ACHN (cell line): Measurements from ENCODE around the gene TUT4.

Experiments
- DNase-seq: peaks from one replicate; pipeline ENCODE4 v3.0.0-alpha.2; 2015
- in situ Hi-C: cut with HindIII; loops from 2 replicates; pipeline ENCODE4 v1.10.0; 2017; ENCODE audit warnings: low sequenced_read_pairs, low pct_ligation_motif_present, low pct_unique_long_range_greater_than_20kb

The TUT4 gene

DNA sequence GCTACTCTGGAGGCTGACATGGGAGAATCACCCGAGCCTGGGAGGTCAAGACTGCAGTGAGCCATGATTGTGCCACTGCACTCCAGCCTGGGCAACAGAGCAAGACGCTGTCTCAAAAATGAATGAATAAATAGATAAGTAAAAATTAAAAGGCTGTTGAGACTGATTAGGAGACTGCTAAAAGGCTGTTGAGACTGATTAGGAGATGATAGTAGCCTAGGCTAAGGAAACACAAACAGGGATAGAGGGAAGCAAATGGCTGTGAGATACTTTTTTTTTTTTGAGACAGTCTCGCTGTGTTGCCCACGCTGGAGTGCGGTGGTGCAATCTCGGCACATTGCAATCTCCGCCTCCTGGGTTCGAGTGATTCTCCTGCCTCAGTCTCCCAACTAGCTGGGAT, 120.1 kb downstream of the TUT4 start:
- DNase-seq: no peak
- in situ Hi-C loops: no loop called here

DNA sequence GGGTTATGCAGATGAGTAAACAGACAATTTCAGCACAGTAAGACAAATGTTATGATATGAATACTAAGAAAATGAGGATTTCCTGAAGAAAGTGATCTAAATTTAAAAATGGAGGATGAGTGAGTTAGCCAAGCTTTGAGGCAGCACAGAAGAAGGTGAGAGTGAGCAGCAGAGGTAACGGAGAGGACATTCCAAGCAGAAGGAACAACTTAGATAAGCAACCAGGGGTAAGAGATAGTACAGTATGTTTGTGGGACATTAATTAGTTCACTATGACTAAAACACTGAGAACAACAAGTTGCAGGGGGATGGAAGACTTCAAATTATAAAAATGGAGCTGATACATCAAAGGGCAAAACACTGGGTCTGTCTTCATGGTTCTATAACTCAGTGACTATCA, 125.7 kb downstream of the TUT4 start:
- DNase-seq: no peak
- in situ Hi-C loops: no loop called here

DNA sequence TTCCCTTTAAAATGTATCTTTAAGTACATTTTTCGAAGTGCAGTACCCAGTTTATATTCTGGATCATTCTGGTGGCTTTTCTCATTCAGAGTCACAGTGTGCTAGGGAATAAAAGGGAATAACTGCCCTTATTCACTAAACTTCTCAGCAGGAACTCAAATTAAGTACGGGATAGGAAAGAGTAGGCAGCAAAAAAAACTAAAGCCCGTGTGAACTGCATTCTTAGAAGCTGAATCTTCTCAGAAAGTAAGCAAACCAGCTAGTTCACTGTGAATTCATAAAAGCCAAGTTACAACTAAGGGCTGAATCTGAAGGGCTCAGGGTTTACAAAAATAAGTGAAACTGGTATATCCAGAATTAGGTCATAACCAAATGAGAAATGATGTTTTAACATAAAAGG, 126.5 kb downstream of the TUT4 start:
- no peak for DNase-seq
- in situ Hi-C loops: no loop called here

DNA sequence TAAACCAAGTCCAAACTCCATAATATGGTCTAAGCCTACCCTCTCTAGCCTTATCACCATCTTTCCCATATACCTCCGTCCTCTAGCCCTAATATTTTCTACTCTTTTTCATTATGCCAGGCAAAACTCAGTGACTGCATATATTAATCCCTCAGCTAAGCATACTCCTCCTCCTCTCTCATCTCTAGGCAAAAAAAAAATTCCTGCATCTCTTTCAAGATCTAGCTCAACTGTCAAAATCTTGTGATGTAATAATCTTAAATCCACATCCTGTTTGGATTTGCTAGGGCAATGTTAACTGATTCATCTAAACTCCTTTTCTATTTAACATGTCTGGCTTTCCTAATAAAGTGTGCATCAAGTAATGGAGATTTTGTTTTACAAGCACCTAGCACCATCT, 128.1 kb downstream of the TUT4 start:
- in situ Hi-C loops: no loop called here
- no peak for DNase-seq

DNA sequence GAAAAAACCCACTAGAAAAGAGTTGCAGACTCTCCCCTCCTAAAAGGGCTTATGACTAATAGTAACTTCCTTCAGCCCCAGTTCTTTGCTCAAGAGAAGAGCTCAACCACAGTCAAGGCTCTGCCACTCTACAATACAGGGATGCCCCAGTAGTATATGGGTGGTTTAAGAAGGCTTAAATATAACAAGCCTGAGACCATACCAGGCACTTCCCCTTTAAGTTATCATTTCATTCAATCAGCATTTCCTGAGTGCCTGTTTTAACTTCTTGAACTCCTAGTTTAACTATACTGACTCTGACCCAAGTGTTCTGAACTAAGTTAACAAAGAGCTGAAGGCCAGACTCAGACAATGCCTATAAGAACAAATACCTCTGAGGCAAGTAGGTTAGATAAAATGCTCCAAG, 128.7 kb downstream of the TUT4 start:
- no peak for DNase-seq
- in situ Hi-C loops: no loop called here

DNA sequence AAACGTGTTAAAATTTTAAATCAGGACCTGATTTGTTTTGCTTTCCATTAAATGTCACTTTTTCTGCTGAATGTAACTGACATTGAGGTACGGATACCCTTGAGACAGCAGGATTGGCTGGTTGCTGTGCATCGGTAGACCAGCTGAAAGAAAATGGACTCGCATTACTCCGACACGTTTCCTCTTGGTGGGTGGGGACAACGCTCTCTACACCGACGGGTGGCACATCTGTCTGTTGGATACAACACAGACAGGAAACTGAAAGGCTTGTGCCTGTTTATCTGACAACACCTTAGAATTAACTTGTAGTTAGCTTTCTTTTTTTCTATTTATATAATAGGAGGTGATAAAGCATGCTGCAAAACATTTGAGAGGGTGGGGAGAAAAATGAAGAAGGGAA, 129.1 kb downstream of the TUT4 start:
- in situ Hi-C loops: no loop called here
- no peak for DNase-seq

DNA sequence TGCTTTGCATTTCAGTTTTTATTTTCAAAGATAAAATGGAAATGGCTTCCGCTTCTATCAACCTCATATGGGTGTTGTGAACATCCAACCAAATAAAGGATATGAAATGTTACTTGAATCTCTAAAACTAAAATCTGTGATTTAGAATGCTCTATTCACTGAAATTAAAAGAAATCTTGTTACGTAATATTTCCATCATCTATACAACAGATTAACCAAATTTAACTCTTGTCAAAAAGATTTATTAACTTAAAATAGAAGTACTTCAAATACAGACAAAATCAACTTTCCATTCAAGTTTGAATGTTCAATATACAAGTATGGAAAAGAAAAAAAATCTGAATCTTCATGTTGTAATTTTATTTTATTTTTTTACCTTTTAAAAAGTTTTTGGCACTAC, 129.8 kb downstream of the TUT4 start:
- in situ Hi-C loops: no loop called here

DNA sequence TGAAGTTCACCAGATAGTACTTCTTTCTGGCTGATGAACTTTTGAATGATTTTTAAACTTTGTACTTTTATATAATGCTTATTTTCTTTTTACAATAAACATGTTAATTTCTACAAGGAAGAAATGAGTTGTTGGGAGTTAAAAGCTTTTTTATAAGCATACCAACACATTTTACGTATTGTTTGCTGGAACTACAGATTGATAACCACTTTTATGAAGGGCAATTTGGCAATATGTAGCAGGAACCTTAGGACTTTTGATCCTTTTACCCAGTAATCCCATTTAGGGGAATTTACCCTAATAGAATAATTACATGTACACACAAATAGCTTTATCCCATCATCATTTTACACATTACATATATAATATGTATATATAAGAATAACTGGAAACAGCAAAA, 132.2 kb downstream of the TUT4 start:
- in situ Hi-C loops: no loop called here
- no peak for DNase-seq

More for the DNA sequence above, 129.8 kb downstream of the TUT4 start:
- no peak for DNase-seq

DNA sequence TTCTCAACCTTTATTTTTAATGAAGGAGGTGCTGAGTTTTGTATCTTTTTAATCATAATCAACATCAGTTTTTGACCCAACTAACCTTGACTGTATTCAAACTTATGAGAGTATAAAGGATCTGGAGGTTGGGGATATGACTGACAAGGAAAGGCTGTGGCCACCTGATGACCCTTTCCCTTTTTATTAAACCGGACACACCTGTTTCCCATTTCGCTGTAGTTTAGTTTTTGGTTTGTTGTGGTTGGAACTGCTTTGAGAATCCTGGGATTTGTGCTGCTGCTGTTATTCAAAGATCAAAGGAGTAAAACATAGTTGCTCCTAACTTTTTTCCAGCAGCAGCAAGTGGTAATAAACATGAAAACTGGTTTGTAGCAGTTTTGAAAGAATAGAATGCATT, 136.1 kb downstream of the TUT4 start:
- in situ Hi-C loops: no loop called here
- DNase-seq: no peak

DNA sequence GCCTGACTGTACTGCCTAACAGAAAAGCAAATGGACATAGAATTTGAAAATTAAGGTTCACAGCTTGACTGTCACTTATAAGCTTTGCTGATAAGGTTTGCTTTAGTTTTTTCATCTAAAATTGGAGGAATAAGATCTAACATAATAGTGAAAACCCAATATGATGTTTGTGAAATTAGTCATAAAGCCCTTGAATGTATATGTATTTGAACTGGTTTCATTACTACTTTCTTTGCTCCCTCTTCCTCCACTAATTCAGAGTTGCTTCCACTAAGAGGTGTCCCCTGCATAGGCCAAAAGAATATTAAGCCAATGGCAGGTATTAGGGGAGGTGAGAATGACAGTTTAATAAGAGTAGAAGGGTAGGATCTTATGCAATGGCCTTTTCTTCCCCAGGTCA, 137.9 kb downstream of the TUT4 start:
- in situ Hi-C loops: no loop called here
- no peak for DNase-seq

DNA sequence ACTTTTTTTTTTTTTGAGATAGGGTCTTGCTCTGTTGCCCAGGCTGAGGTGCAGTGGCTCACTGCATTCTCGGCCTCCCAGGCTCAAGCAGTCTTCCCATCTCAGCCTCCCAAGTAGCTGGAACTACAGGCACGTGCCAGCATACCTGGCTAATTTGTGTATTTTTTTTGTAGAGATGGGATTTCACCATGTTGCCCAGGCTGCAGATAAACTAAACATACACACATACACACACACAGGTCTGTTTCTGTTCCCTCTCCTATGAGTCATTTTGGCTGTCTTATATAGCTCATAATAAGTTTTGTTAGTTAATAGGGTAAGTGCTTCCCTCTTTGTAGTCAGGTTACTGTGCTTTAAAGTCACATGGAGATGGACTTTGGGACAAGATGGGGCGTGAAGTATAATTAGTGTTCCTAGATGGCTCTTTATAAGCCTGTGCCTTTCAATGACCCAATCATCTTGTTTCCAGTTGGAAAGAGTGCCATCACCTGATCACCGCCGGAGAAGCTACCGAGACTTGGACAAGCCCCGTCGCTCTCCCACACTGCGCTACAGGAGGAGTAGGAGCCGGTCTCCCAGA, 139.4 kb downstream of the TUT4 start:
- in situ Hi-C loops: no loop called here
- DNase-seq: no peak

DNA sequence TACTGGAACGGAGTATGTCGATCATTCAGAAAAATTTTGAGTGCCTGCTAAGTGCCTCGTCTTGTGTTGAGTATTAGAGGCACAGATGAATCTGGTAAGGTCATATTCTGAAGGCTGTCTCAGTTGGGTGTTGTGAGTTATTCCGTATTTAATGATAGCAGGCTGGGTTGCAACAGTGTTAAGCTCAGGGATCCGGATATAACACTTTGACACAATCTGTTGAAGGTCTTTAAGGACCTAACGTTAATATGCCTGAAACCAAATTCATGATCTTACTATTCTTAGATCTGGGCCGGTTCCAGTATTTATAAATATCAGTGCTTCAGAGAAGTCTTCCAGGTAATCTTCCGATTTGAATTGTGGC, 147.9 kb downstream of the TUT4 start:
- DNase-seq: no peak
- in situ Hi-C loops: no loop called here

DNA sequence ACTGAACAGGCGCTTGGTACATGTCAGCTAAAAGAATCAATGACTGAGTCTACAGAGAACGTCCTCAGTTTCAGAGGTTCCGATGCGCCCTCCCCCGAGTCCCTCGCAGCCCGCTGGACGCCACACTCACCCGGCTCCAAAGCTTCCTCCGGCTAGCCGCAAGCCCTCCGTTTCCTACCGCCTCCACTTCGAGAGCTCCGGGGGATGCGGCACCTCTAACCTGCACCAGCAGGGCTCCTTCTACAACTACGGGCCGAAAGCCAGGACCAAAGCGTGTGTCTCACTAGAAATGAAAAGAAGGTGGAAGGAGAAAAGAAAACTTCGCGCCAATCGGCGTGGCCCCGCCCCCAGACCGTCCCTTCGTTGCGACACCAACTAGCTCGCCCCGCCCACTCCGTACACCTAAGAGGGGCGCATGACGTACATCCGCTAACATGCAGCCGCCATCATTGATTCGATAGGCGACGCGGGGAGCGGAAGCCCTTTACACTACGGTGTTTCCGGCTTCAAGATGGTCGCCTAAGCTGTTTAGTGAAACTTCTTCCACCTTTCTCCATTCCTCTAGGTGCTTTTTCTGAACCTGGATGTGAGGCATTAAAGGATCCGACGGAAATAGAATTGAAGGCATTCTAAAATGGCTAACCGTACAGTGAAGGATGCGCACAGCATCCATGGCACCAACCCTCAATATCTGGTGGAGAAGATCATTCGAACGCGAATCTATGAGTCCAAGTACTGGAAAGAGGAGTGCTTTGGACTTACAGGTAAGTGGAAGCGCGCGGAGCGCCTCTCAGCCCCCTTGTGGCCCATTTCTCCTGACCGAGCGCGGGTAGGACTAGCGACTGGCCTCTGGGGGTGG, 148.5 kb downstream of the TUT4 start, which contains the start of the genes ORC1 and PRPF38A:
ORC1 (minus strand) TSS at position 308 of the 859 bp plus-strand sequence. CDS start 2,200 bp downstream, outside the sequence.
PRPF38A (plus strand) TSS at position 487 of the 859 bp plus-strand sequence; CDS start at position 635, 148 bp downstream.
- in situ Hi-C loops: no loop called here
- peak; percentile 96 for DNase-seq

DNA sequence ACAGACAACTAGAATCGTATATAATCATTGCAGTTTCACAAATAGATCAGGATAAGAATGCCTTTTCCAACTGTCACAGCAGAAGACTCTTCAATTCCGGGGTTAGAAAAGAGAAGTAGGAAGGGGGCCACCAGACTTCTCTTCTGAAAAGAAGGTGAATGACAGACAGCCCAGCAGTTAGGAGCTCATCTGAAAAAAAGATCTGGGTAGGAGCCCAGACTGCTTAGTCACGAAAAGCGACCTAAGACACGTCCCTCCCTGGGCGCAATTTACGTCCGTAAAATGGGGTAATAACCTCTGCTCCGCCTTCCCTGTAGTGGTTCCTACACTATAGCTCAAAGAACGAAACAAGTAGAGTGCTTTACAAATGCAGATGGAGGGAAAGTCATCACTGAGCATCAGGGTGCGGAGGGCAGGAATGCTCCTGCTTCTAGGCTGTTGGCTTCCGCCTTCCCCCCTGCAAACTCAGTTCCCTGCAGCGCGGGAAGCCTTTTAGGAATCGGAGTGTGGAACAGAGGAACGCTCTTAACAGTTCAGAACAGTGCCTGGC, 149.3 kb downstream of the TUT4 start:
- peak; percentile 80 for DNase-seq
- in situ Hi-C loops: no loop called here

DNA sequence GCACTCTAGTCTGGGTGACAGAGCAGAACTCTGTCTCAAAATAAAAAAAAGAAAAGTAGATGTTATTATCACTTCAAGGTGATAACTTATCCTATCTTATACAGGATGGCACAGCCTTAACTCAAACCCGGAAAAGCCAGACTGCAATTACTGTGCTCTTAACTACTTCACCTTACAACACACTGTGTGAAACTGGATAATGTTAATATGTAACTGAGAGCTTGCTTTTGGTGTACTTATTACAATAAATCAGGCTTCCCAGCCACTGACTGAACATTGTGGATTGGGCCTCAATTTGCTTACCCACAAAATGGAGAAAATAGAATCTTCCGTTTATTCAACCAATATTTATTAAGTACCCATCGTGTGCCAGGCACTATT, 150.0 kb downstream of the TUT4 start:
- in situ Hi-C loops: no loop called here

DNA sequence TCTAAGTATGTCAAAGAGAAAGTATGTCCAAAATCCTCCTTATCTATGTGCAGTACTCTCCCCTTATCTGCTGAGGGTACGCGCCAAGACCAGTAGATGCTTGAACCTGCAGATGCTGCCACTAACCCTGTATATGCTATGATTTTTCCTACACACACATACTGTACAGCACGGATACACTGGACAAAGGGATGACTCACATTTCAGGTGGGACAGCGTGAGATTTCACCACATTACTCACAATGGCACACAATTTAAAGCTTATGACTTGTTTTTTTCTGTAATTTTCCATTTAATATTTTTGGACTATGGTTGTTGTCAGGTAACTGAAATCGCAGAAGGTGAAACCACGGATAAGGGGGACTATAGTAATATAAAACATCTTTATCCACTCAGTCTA, 152.8 kb downstream of the TUT4 start:
- in situ Hi-C loops: no loop called here
- DNase-seq: no peak

More for the DNA sequence above, 150.0 kb downstream of the TUT4 start:
- DNase-seq: peak; percentile 28

DNA sequence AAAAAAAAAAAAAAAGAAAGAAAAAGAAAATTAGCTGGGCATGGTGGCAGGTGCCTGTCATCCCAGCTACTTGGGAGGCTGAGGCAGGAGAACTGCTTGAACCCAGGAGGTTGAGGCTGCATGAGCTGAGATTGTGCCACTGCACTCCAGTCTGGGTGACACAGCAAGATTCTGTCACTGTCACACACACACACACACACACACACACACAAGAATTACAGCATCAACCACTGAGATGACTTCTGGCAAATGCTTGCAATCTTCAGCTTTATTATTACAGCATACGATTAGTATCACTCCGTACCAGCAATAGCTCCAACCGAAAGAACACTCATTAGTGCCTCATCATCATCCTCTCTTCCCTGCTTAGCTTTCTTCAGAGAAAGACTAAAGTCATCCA, 153.3 kb downstream of the TUT4 start:
- no peak for DNase-seq
- in situ Hi-C loops: no loop called here

DNA sequence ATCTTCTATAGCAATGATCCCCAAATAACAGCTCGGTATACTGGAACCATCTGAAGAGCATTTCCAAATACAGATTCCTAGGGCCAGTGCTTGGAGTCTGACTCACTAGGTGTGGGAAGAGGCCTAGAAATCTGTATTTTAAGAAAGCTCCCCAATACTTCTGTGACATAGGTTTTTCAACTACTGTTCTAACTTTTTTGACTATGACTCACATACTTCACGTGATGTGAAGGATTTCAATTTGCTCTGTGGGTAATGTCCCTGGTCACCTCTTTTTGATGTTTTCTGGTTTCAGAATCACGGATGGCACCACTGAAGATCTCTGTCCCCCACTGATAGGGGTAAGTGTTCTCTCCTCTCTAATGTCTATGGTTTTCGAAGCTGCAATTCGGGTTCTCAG, 159.7 kb downstream of the TUT4 start:
- in situ Hi-C loops: no loop called here
- no peak for DNase-seq

DNA sequence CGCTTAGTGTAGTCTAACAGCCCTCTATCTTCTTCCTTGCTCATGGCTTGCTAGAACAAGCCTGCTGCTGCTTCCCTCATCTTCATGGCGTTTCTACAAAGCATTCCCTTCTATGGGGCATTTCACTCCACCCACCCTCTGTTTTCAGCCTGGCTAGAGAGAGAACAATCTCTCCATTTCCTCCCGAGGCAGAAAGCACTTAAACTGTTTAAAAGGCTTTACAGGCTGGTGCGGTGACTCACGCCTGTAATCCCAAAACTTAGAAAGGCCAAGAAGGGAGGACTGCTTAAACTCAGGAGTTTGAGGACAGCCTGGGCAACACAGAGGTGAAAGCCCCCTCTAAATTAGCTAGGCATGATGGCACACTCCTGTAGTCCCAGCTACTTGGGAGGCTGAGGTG, 166.4 kb downstream of the TUT4 start:
- DNase-seq: no peak
- in situ Hi-C loops: no loop called here

DNA sequence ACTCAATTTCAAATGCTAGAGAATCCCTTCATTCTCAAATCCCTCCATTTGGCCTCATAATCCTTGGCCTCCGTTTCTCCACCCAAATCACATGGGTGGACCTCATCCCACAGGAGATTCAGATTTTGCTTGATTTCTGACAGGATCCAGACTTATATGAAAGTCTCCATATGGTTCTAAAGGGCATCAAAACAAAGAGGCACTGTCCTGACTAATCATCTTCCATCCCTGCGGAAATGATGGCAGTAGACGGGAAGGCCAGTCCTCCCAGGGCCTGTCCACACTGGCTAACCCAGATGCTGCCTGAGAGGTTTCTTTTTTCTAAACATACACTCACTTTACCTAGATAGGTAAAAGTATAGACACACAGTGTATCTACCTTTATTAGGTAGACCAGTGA, 167.5 kb downstream of the TUT4 start:
- in situ Hi-C loops: no loop called here
- DNase-seq: no peak
